Progenitor cell of endocrine pancreas (in vitro differentiated cells): Measurements from ENCODE around the gene PRLHR. TPM values are rescaled to one million over a fixed set of nuclear protein-coding genes. Genes with fewer than 3 reads are reported as not detected.

Source experiments
- DNase-seq: peaks from one replicate; pipeline ENCODE4 v3.0.0; 2021; ENCODE audit warnings: low spot score; ENCODE audit not compliant: unreplicated experiment
- H3K27ac Mint-ChIP-seq: 2 replicates; pipeline ENCODE4 v1.8.0; 2021; ENCODE audit warnings: mild to moderate bottlenecking, moderate library complexity, mixed read lengths
- H3K27me3 Mint-ChIP-seq: 2 replicates; pipeline ENCODE4 v1.8.0; 2021; ENCODE audit warnings: mixed read lengths
- H3K36me3 Mint-ChIP-seq: 2 replicates; pipeline ENCODE4 v1.8.0; 2022; ENCODE audit warnings: mixed read lengths; ENCODE audit not compliant: insufficient read depth
- H3K4me1 Mint-ChIP-seq: 2 replicates; pipeline ENCODE4 v1.8.0; 2021; ENCODE audit warnings: low read depth, mixed read lengths
- H3K4me3 Mint-ChIP-seq: 2 replicates; pipeline ENCODE4 v1.8.0; 2021; ENCODE audit warnings: low read depth, mild to moderate bottlenecking, moderate library complexity, mixed read lengths
- H3K9me3 Mint-ChIP-seq: 2 replicates; pipeline ENCODE4 v1.8.0; 2021; ENCODE audit warnings: low read depth, mixed read lengths
- CTCF ChIP-seq: fragments of 200-600 bp; sonication (generic); IDR thresholded peaks from one replicate; pipeline ENCODE4 v1.5.0; 2021; ENCODE audit warnings: antibody characterized with exemption, mild to moderate bottlenecking; ENCODE audit not compliant: unreplicated experiment
- total RNA-seq: library from RNA; stranded (reverse); gene quantifications from 2 replicates; pipeline ENCODE4 v1.2.1, GENCODE V29; 2021

The PRLHR gene
- total RNA-seq, 1 donor from 2014 or later = 1.5 TPM

DNA sequence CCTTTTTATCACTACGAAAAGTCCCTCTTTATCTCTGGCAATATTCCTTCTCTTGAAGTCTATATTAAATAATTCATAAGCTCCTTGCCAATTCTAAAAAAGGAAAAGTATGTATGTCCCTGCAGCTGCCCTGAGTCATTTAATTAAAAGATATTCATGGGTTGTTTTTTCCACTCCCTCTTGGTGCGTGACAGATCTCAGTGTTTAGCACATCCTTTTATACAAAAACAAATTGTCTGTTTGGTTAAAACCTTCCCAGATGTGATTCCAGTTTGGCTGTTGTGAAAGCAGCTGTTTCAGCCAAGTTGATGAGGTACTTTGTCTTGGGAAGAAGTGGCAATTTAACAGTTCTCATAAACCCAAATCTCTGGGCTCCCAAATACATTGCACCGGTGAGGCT lies 33.8 kb upstream of the PRLHR start:
- H3K4me1 Mint-ChIP-seq = no peaks in the 10 kb centered on the region
- TF ChIP-seq CTCF = no peak
- peaks cover 23% of the 10 kb centered on the region for H3K27me3 Mint-ChIP-seq
- no peak overlapping the region for H3K4me3 Mint-ChIP-seq
- H3K27ac Mint-ChIP-seq = no peak overlapping the region
- DNase-seq = no peak
- H3K9me3 Mint-ChIP-seq = no peaks in the 10 kb centered on the region
- H3K36me3 Mint-ChIP-seq = no peaks in the 10 kb centered on the region

DNA sequence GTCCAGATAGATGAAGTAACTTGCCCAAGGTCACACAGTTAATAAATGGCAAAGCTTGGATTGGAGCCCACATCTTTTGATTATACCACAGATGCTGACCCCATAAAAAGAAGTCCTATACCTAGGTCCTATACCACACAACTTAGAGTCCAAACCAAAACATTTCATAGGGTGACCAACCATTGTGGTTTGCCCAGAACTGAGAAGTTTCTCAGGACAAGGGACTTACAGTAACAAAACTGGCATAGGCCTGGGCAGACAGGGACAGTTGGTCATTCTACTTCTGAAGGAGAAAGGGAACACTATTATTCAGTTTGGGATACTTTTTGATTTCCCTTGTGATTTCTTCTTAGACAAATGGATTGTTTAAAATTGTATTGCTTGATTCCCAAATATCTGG lies 32.9 kb upstream of the PRLHR start:
- no peaks in the 10 kb centered on the region for H3K36me3 Mint-ChIP-seq
- no peak overlapping the region for H3K4me3 Mint-ChIP-seq
- no peak for DNase-seq
- peaks cover 23% of the 10 kb centered on the region for H3K27me3 Mint-ChIP-seq
- H3K9me3 Mint-ChIP-seq = no peaks in the 10 kb centered on the region
- H3K4me1 Mint-ChIP-seq = no peaks in the 10 kb centered on the region
- no peak overlapping the region for H3K27ac Mint-ChIP-seq
- no peak for TF ChIP-seq CTCF

DNA sequence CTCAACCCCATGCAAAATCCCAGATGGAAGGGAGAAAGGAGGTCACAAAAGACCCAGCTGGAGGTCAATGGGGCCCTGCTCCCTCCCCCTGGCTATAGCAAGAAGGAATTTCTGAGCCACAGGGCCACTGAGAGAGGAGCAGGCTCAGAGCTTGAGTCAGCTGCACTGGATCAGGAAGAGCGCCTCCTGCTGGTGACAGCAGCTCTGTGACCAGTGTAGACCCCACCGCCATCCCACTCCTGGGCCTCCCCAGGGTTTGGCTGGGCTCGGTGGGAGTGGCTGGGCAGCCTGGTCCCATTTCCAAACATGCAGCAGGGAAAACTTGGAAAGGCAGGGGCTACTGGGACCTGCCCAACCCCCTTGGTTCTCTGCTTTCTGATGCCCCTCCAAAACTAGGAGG lies 31.5 kb upstream of the PRLHR start:
- Mint-ChIP-seq H3K4me3 (no peak overlapping the region), H3K9me3 (no peaks in the 10 kb centered on the region), H3K27ac (no peak overlapping the region), H3K36me3 (no peaks in the 10 kb centered on the region), H3K4me1 (no peaks in the 10 kb centered on the region), H3K27me3 (peaks cover 17% of the 10 kb centered on the region)
- peak; percentile 17 for TF ChIP-seq CTCF
- DNase-seq = no peak

DNA sequence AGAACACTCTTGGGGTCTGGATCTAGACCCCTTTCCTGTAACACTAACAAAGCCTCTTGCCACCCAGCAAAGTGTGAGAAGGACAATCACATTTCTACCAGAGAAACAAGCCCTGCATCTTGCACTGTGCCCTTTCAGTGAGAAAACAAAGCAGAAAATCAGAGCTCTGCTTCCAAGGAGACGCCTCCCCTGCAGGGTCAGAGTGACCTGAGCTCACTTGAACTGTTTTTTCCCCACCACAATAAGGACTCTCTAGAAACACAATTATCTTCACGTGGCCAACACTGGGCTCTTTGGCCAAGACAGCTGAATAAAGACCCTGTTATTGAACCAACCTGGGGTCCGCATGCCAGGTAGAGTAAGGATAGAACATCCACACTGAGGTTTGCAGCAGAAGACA lies 30.1 kb upstream of the PRLHR start:
- no peak overlapping the region for H3K27ac Mint-ChIP-seq
- no peaks in the 10 kb centered on the region for H3K36me3 Mint-ChIP-seq
- no peaks in the 10 kb centered on the region for H3K9me3 Mint-ChIP-seq
- peaks cover 14% of the 10 kb centered on the region for H3K27me3 Mint-ChIP-seq
- H3K4me1 Mint-ChIP-seq = no peaks in the 10 kb centered on the region
- no peak for TF ChIP-seq CTCF
- no peak overlapping the region for H3K4me3 Mint-ChIP-seq
- no peak for DNase-seq

DNA sequence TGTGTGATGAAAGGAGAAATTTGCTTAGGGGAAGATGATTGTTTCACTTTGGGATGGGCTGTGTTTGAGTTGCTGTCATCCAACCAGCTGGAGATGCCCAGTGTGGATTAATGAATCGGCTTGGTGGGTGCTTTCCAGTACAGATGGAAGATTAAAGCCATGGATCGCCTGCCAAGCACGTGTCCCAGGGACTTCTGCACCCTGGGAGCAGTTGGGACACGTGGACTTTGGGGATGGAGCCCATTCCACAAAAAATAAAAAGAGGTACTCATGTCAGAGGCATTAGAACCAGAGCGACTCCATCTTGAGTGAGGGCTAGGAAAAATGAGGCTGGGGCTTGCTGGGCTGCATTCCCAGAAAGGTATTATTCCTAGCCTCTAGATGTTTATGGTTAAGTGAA lies 29.3 kb upstream of the PRLHR start:
- Mint-ChIP-seq H3K27me3 (peaks cover 10% of the 10 kb centered on the region), H3K4me3 (no peak overlapping the region), H3K4me1 (no peaks in the 10 kb centered on the region), H3K9me3 (no peaks in the 10 kb centered on the region), H3K36me3 (no peaks in the 10 kb centered on the region), H3K27ac (no peak overlapping the region)
- TF ChIP-seq CTCF = no peak
- DNase-seq = no peak
